GM12892 (cell line): Measurements from ENCODE around the gene MYO16.

ENCODE experiments used
- POLR2A ChIP-seq: IDR thresholded peaks from 2 replicates; pipeline ENCODE4 v1.6.1; 2011; ENCODE audit warnings: low read depth, low read length, control low read depth
- POLR2AphosphoS5 ChIP-seq: IDR thresholded peaks from 2 replicates; pipeline ENCODE4 v1.6.1; 2011; ENCODE audit warnings: low read depth, low read length, control low read depth

GRCh38 chr13:108813587-108814170 lies 184.3 kb downstream of the MYO16 start:
- TF ChIP-seq POLR2AphosphoS5, result no peak
- TF ChIP-seq POLR2A, result no peak
